Muscle of leg (tissue), 11 donors: ENCODE measurements around the gene AKR1B1. TPM values are rescaled to one million over a fixed set of nuclear protein-coding genes. Genes with fewer than 3 reads are reported as not detected.
A peak's percentile ranks its signal among the peaks of the same experiment; 100 is the strongest.

Experiments used
- DNase-seq: peaks from one replicate; pipeline ENCODE4 v3.0.0; 2013
- H3K27ac ChIP-seq: one replicate; pipeline ENCODE4 v1.5.1; 2013; ENCODE audit warnings: mild to moderate bottlenecking, low read length, control low read depth
- H3K27me3 ChIP-seq: one replicate; pipeline ENCODE4 v1.6.1; 2013; ENCODE audit warnings: low read length; ENCODE audit not compliant: control insufficient read depth, insufficient read depth
- H3K36me3 ChIP-seq: one replicate; pipeline ENCODE4 v1.6.1; 2013; ENCODE audit warnings: low read length; ENCODE audit not compliant: control insufficient read depth, insufficient read depth
- H3K4me1 ChIP-seq: one replicate; pipeline ENCODE4 v1.6.1; 2013; ENCODE audit warnings: low read length; ENCODE audit not compliant: control insufficient read depth, insufficient read depth
- H3K4me3 ChIP-seq: one replicate; pipeline ENCODE4 v1.5.1; 2013; ENCODE audit warnings: low read length, control low read depth
- H3K9me3 ChIP-seq: replicated peaks from 2 replicates; pipeline ENCODE4 v1.6.1; 2013; ENCODE audit warnings: low read depth, low read length; ENCODE audit not compliant: control insufficient read depth
- WGBS: methylation state at CpG from one replicate; pipeline ENCODE4 v1.1.5; 2013; ENCODE audit warnings: missing lambda C conversion rate; ENCODE audit not compliant: insufficient coverage; 5-methylcytosine and 5-hydroxymethylcytosine counted together
- polyA plus RNA-seq, 8 donors: library from polyadenylated mRNA; unstranded; fragments of 120-200 nt; gene quantifications; one replicate each; pipeline versions ENCODE4 v1.2.1 to v1.2.3, GENCODE V29; 2013; ENCODE audit warnings: inconsistent platforms in 1 of 8, low replicate concordance in 1 of 8; ENCODE audit not compliant: insufficient read length in 8 of 8, insufficient read depth in 1 of 8
- total RNA-seq: library from RNA; stranded (reverse); fragments of 120-200 nt; gene quantifications from one replicate; pipeline ENCODE4 v1.2.4, GENCODE V29; 2013

AKR1B1 gene
- total and polyA plus RNA-seq, 9 donors: 44.8 to 136 (median 117) TPM

GRCh38 chr7:134473861-134474291 is 15.0 kb upstream of the AKR1B1 start:
- peak; percentile 33 for DNase-seq
- H3K36me3 ChIP-seq: no peaks in the 10 kb centered on the region
- H3K27ac ChIP-seq: no peak overlapping the region
- peaks cover 3% of the 10 kb centered on the region for H3K9me3 ChIP-seq
- H3K4me1 ChIP-seq: peaks cover 3% of the 10 kb centered on the region
- no peak overlapping the region for H3K4me3 ChIP-seq
- H3K27me3 ChIP-seq: no peaks in the 10 kb centered on the region
- 22% methylated on average over 3 of the region's 6 CpGs for WGBS

GRCh38 chr7:134472572-134473244 is 13.8 kb upstream of the AKR1B1 start:
- DNase-seq: no peak
- Histone ChIP-seq H3K4me3 (no peak overlapping the region), H3K36me3 (no peaks in the 10 kb centered on the region), H3K27ac (no peak overlapping the region), H3K9me3 (peaks cover 3% of the 10 kb centered on the region), H3K4me1 (peaks cover 3% of the 10 kb centered on the region), H3K27me3 (no peaks in the 10 kb centered on the region)
- WGBS: no CpG with 5 or more reads among the region's 2 CpGs

GRCh38 chr7:134470864-134471263 is 12.0 kb upstream of the AKR1B1 start:
- DNase-seq: no peak
- H3K27ac ChIP-seq: no peak overlapping the region

GRCh38 chr7:134469622-134470021 is 10.7 kb upstream of the AKR1B1 start:
- H3K27ac ChIP-seq: no peak overlapping the region
- WGBS: 57% methylated on average over 6 of the region's 9 CpGs
- no peaks in the 10 kb centered on the region for H3K27me3 ChIP-seq
- H3K4me1 ChIP-seq: peaks cover 3% of the 10 kb centered on the region
- no peaks in the 10 kb centered on the region for H3K36me3 ChIP-seq
- peaks cover 2% of the 10 kb centered on the region for H3K9me3 ChIP-seq
- DNase-seq: no peak
- H3K4me3 ChIP-seq: no peak overlapping the region

More at GRCh38 chr7:134470864-134471263, 12.0 kb upstream of the AKR1B1 start:
- Histone ChIP-seq H3K4me3 (no peak overlapping the region), H3K36me3 (no peaks in the 10 kb centered on the region), H3K27me3 (no peaks in the 10 kb centered on the region), H3K9me3 (peaks cover 3% of the 10 kb centered on the region), H3K4me1 (peaks cover 3% of the 10 kb centered on the region)
- WGBS: 91% methylated on average over 1 of the region's 4 CpGs

- Histone ChIP-seq H3K9me3 (peaks cover 2% of the 10 kb centered on the region), H3K4me3 (no peak overlapping the region), H3K27me3 (no peaks in the 10 kb centered on the region), H3K4me1 (no peaks in the 10 kb centered on the region), H3K27ac (no peak overlapping the region), H3K36me3 (no peaks in the 10 kb centered on the region)
- no peak for DNase-seq
- 82% methylated on average over 6 of the region's 6 CpGs for WGBS
Measured at GRCh38 chr7:134468475-134468874, 9.6 kb upstream of the AKR1B1 start.

GRCh38 chr7:134468054-134468453 is 9.2 kb upstream of the AKR1B1 start:
- DNase-seq: no peak
- WGBS: 100% methylated on average over 1 of the region's 6 CpGs
- Histone ChIP-seq H3K27me3 (no peaks in the 10 kb centered on the region), H3K36me3 (no peaks in the 10 kb centered on the region), H3K4me3 (no peak overlapping the region), H3K27ac (no peak overlapping the region), H3K9me3 (peaks cover 2% of the 10 kb centered on the region), H3K4me1 (no peaks in the 10 kb centered on the region)

GRCh38 chr7:134465491-134465890 is 6.6 kb upstream of the AKR1B1 start:
- Histone ChIP-seq H3K4me1 (no peaks in the 10 kb centered on the region), H3K9me3 (peaks cover 2% of the 10 kb centered on the region), H3K4me3 (no peak overlapping the region), H3K36me3 (no peaks in the 10 kb centered on the region), H3K27ac (no peak overlapping the region), H3K27me3 (no peaks in the 10 kb centered on the region)
- WGBS: no CpG with 5 or more reads among the region's 6 CpGs
- no peak for DNase-seq

- Histone ChIP-seq H3K27me3 (no peaks in the 10 kb centered on the region), H3K36me3 (no peaks in the 10 kb centered on the region), H3K4me1 (no peaks in the 10 kb centered on the region), H3K27ac (no peak overlapping the region), H3K4me3 (no peak overlapping the region), H3K9me3 (peaks cover 2% of the 10 kb centered on the region)
- no peak for DNase-seq
Measured at GRCh38 chr7:134464496-134464895, 5.6 kb upstream of the AKR1B1 start.

- no peak for DNase-seq
- WGBS: 96% methylated on average over 2 of the region's 2 CpGs
- H3K4me1 ChIP-seq: no peaks in the 10 kb centered on the region
Measured at GRCh38 chr7:134463751-134464150, 4.9 kb upstream of the AKR1B1 start.

GRCh38 chr7:134462337-134462925 is 3.5 kb upstream of the AKR1B1 start:
- H3K27ac ChIP-seq: no peak overlapping the region
- no peaks in the 10 kb centered on the region for H3K36me3 ChIP-seq
- H3K27me3 ChIP-seq: no peaks in the 10 kb centered on the region
- no peak for DNase-seq
- peaks cover 10% of the 10 kb centered on the region for H3K4me1 ChIP-seq
- H3K4me3 ChIP-seq: no peak overlapping the region
- peaks cover 2% of the 10 kb centered on the region for H3K9me3 ChIP-seq
- WGBS: 83% methylated on average over 2 of the region's 5 CpGs

More at GRCh38 chr7:134463751-134464150, 4.9 kb upstream of the AKR1B1 start:
- peaks cover 2% of the 10 kb centered on the region for H3K9me3 ChIP-seq
- no peak overlapping the region for H3K27ac ChIP-seq
- H3K27me3 ChIP-seq: no peaks in the 10 kb centered on the region
- no peaks in the 10 kb centered on the region for H3K36me3 ChIP-seq
- H3K4me3 ChIP-seq: no peak overlapping the region
